Measurements from ENCODE around the gene VKORC1L1.

GRCh38 chr7:65971021-65971420 lies 98.1 kb downstream of the VKORC1L1 start:
- no peak for TF ChIP-seq SUZ12 (IDR thresholded peaks at IDR 0.05; ENCODE audit: extremely low read depth, insufficient read depth, insufficient read length)
- no peak for TF ChIP-seq YY1 (IDR thresholded peaks at IDR 0.05; ENCODE audit: insufficient read depth, insufficient read length)
